GM12878 (cell line): ENCODE results near the gene INF2. TPM values are rescaled to one million over a fixed set of nuclear protein-coding genes. Genes with fewer than 3 reads are reported as not detected.

Source experiments
- ATAC-seq: fragments of 200-7000 bp; cut with Tn5 transposase; 3 replicates; pipeline ENCODE4 v1.9.1; 2020; ENCODE audit warnings: mild to moderate bottlenecking, moderate library complexity
- BruUV-seq: library from RNA; stranded (reverse); fragments of 400-500 nt; replicated peaks from 2 replicates; lab custom pipeline; 2021; lab: Mats Ljungman, UMichigan
- CTCF ChIA-PET: fragments of 300-600 bp; sonication (Branson Sonifier 250); formaldehyde crosslinking; extraction: SDS; loops from one replicate; lab custom pipeline; 2021; ENCODE audit warnings: inconsistent platforms; lab: Yijun Ruan, JAX
- POLR2A ChIA-PET: fragments of 350-600 bp; formaldehyde crosslinking; extraction: SDS; loops from one replicate; lab custom pipeline; 2021; ENCODE audit warnings: inconsistent platforms; lab: Charles Lee
- RAD21 ChIA-PET: fragments of 300-600 bp; sonication (Branson Sonifier 250); formaldehyde crosslinking; loops from one replicate; lab custom pipeline; 2023; ENCODE audit warnings: antibody characterized with exemption; ENCODE audit not compliant: unreplicated experiment; lab: Charles Lee
- SMC1A ChIA-PET: fragments of 300-600 bp; sonication (Branson Sonifier 250); formaldehyde crosslinking; loops from one replicate; lab custom pipeline; 2023; ENCODE audit not compliant: unreplicated experiment, uncharacterized antibody; lab: Charles Lee
- DNase-seq: peaks from one replicate; pipeline ENCODE4 v3.0.0-alpha.2; 2011; ENCODE audit warnings: low read depth, low spot score
- FAIRE-seq: peaks from 3 replicates; lab custom pipeline; 2011; peaks lifted over from hg19 to GRCh38; lab: Jason Lieb, UNC
- H2AFZ ChIP-seq: 2 replicates; pipeline ENCODE4 v1.6.0; 2011; ENCODE audit warnings: low read depth, low read length, control low read depth; ENCODE audit not compliant: control insufficient read depth
- H3K27ac ChIP-seq: 2 replicates; pipeline ENCODE4 v1.5.1; 2011; ENCODE audit warnings: control low read depth; ENCODE audit not compliant: control insufficient read depth, insufficient read depth
- H3K27me3 ChIP-seq, 2 experiments: replicated peaks in 1 of 2; 2 replicates each; pipeline versions ENCODE4 v1.6.0 to v1.6.1; 2011; ENCODE audit warnings: low read length in 1 of 2; ENCODE audit not compliant: control insufficient read depth in 2 of 2, insufficient read depth in 2 of 2
- H3K36me3 ChIP-seq, 2 experiments: 2 replicates each; pipeline ENCODE4 v1.5.1; 2011; ENCODE audit warnings: low read length in 1 of 2; ENCODE audit not compliant: control insufficient read depth in 2 of 2, insufficient read depth in 2 of 2
- H3K4me1 ChIP-seq: 2 replicates; pipeline ENCODE4 v1.6.1; 2011; ENCODE audit warnings: mild to moderate bottlenecking, low read length, moderate library complexity, mixed read lengths; ENCODE audit not compliant: control insufficient read depth, insufficient read depth
- H3K4me2 ChIP-seq: 2 replicates; pipeline ENCODE4 v1.6.0; 2011; ENCODE audit warnings: control low read depth; ENCODE audit not compliant: control insufficient read depth, insufficient read depth
- H3K4me3 ChIP-seq: fragments of 200-600 bp; sonication (generic); 2 replicates; pipeline ENCODE4 v1.5.1; 2016
- H3K79me2 ChIP-seq: 2 replicates; pipeline ENCODE4 v1.6.0; 2011; ENCODE audit warnings: low read length; ENCODE audit not compliant: control insufficient read depth, insufficient read depth
- H3K9ac ChIP-seq: 2 replicates; pipeline ENCODE4 v1.8.0; 2011; ENCODE audit warnings: low read length, control low read depth, mixed read lengths; ENCODE audit not compliant: control insufficient read depth, insufficient read depth
- H3K9me3 ChIP-seq: replicated peaks from 3 replicates; pipeline ENCODE4 v1.5.1; 2011; ENCODE audit warnings: mild to moderate bottlenecking, low read length; ENCODE audit not compliant: control insufficient read depth, insufficient read depth
- H4K20me1 ChIP-seq: 2 replicates; pipeline ENCODE4 v1.6.0; 2011; ENCODE audit not compliant: control insufficient read depth, insufficient read depth
- CEBPB ChIP-seq, 2 experiments: fragments of 150-350 bp in 1 of 2; IDR thresholded peaks; 2 replicates each; pipeline ENCODE4 v1.6.1; 2012 to 2014; ENCODE audit warnings: low read depth in 2 of 2, low read length in 2 of 2, borderline replicate concordance in 1 of 2, inconsistent platforms in 1 of 2
- HDAC6 ChIP-seq: fragments of 200-600 bp; sonication (generic); IDR thresholded peaks from one replicate; pipeline ENCODE4 v1.8.0; 2017; ENCODE audit warnings: antibody characterized with exemption; ENCODE audit not compliant: unreplicated experiment
- NFYB ChIP-seq: IDR thresholded peaks from 2 replicates; pipeline ENCODE4 v1.6.1; 2011; ENCODE audit warnings: low read depth, mild to moderate bottlenecking, low read length, improper control_type of control experiment, moderate library complexity; ENCODE audit not compliant: insufficient read depth
- NR2F1 ChIP-seq: fragments of 450-650 bp; conservative IDR thresholded peaks from 2 replicates; pipeline ENCODE4 v1.6.1; 2017; ENCODE audit warnings: mild to moderate bottlenecking
- POLR2A ChIP-seq: IDR thresholded peaks from 2 replicates; pipeline ENCODE4 v1.6.1; 2011; ENCODE audit warnings: low read depth, mild to moderate bottlenecking, low read length
- TCF12 ChIP-seq: IDR thresholded peaks from 2 replicates; pipeline ENCODE4 v1.6.1; 2011; ENCODE audit warnings: low read depth, mild to moderate bottlenecking, low read length
- ZNF207 ChIP-seq: fragments of 450-650 bp; IDR thresholded peaks from 2 replicates; pipeline ENCODE4 v1.6.1; 2014; ENCODE audit warnings: antibody characterized with exemption, mild to moderate bottlenecking, borderline replicate concordance
- WGBS: methylation state at CpG from one replicate; pipeline ENCODE4 v1.1.6; 2016; ENCODE audit warnings: low lambda C conversion rate; ENCODE audit not compliant: insufficient replicate concordance, insufficient coverage; ENCODE audit errors: missing lambda C conversion rate; 5-methylcytosine and 5-hydroxymethylcytosine counted together
- in situ Hi-C: fragments of 300-500 bp; cut with MboI; formaldehyde crosslinking; loops from 9 replicates; pipeline ENCODE4 v1.14.3; 2018; ENCODE audit warnings: mixed read lengths
- intact Hi-C: fragments of 100-400 bp; cut with micrococcal nuclease; formaldehyde crosslinking; loops from one replicate; pipeline ENCODE4 v1.14.2; 2022; ENCODE audit not compliant: unreplicated experiment
- polyA plus RNA-seq, 11 experiments: library from polyadenylated mRNA; depleted of rRNA in 4 of 11; unstranded in 6 of 11; stranded (reverse) in 5 of 11; fragments of >200 nt; fragmentation: Nextera tagmentation in 4 of 11; fragmentation: Illumina TruSeq in 1 of 11; extraction: Ambion mirVana in 4 of 11; extraction: Trizol in 1 of 11; gene quantifications; 1 replicate in 1 of 11; 2 replicates in 10 of 11; pipeline versions ENCODE4 v1.2.1 to v1.2.3, GENCODE V29; 2011 to 2016; ENCODE audit warnings: inconsistent platforms in 2 of 11, missing spikeins in 2 of 11, low read depth in 1 of 11
- total RNA-seq, 4 experiments: library from RNA; depleted of rRNA in 3 of 4; stranded (reverse); fragments of >200 nt in 3 of 4; fragmentation: Illumina TruSeq in 1 of 4; extraction: Trizol in 1 of 4; gene quantifications; 2 replicates each; pipeline versions ENCODE4 v1.2.1 to v1.2.3, GENCODE V29; 2013 to 2021
- TF ChIP-seq, protein P1 (sequence below): IDR thresholded peaks from 2 replicates; pipeline ENCODE4 v1.6.1; 2012; ENCODE audit warnings: improper control_type of control experiment, low read depth, low read length; ENCODE audit not compliant: insufficient replicate concordance
- TF ChIP-seq, protein P2 (sequence below): fragments of 150-350 bp; IDR thresholded peaks from 2 replicates; pipeline ENCODE4 v1.6.1; 2016; ENCODE audit warnings: low read depth, low read length

The INF2 gene
- total and polyA plus RNA-seq, 10 of the 15 experiments (the other 5 are each of a cell fraction or from before 2014, with no cell fraction given), result 0.72 to 43.2 (median 8.3) TPM

DNA sequence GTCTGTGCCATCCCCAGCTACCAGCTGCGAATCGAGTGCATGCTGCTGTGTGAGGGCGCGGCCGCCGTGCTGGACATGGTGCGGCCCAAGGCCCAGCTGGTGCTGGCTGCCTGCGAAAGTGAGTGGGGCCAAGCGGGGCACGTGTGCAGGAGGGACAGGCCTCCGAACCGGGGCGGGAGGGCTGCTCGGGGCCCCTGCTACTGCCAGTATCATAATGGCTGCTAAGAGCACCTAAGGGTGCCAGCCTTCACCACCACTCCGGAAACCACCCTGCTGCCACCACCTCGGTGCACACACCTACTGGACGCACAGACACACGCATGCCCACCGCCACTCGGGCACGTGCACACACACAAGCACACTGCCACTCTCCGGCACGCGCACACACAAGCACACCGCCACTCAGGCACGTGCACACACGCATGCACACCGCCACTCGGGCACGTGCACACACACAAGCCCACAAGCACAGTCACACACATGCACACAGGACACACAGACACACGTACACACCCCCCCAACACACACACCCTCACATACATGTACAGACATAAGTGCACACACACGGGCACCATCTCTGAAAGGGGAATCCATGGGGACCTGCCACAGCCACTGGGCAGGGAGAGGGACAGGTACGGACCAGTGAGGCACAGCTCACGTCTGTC, 20.8 kb downstream of the INF2 start:
- H3K27ac ChIP-seq, result no peak overlapping the region
- 88% methylated on average over 34 of the region's 34 CpGs for WGBS
- TF ChIP-seq, protein P1, sequence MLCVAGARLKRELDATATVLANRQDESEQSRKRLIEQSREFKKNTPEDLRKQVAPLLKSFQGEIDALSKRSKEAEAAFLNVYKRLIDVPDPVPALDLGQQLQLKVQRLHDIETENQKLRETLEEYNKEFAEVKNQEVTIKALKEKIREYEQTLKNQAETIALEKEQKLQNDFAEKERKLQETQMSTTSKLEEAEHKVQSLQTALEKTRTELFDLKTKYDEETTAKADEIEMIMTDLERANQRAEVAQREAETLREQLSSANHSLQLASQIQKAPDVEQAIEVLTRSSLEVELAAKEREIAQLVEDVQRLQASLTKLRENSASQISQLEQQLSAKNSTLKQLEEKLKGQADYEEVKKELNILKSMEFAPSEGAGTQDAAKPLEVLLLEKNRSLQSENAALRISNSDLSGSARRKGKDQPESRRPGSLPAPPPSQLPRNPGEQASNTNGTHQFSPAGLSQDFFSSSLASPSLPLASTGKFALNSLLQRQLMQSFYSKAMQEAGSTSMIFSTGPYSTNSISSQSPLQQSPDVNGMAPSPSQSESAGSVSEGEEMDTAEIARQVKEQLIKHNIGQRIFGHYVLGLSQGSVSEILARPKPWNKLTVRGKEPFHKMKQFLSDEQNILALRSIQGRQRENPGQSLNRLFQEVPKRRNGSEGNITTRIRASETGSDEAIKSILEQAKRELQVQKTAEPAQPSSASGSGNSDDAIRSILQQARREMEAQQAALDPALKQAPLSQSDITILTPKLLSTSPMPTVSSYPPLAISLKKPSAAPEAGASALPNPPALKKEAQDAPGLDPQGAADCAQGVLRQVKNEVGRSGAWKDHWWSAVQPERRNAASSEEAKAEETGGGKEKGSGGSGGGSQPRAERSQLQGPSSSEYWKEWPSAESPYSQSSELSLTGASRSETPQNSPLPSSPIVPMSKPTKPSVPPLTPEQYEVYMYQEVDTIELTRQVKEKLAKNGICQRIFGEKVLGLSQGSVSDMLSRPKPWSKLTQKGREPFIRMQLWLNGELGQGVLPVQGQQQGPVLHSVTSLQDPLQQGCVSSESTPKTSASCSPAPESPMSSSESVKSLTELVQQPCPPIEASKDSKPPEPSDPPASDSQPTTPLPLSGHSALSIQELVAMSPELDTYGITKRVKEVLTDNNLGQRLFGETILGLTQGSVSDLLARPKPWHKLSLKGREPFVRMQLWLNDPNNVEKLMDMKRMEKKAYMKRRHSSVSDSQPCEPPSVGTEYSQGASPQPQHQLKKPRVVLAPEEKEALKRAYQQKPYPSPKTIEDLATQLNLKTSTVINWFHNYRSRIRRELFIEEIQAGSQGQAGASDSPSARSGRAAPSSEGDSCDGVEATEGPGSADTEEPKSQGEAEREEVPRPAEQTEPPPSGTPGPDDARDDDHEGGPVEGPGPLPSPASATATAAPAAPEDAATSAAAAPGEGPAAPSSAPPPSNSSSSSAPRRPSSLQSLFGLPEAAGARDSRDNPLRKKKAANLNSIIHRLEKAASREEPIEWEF, result no peak
- TF ChIP-seq CEBPB (IDR thresholded peaks at IDR 0.05; ENCODE audit: borderline replicate concordance in 1 of 2, low read depth in 2 of 2, low read length in 2 of 2) (no peak), ZNF207 (no peak), NR2F1 (no peak), TCF12 (no peak), POLR2A (no peak; the same call in 1 of the 2 replicates), HDAC6 (no peak), NFYB (no peak)
- TF ChIP-seq, protein P2, sequence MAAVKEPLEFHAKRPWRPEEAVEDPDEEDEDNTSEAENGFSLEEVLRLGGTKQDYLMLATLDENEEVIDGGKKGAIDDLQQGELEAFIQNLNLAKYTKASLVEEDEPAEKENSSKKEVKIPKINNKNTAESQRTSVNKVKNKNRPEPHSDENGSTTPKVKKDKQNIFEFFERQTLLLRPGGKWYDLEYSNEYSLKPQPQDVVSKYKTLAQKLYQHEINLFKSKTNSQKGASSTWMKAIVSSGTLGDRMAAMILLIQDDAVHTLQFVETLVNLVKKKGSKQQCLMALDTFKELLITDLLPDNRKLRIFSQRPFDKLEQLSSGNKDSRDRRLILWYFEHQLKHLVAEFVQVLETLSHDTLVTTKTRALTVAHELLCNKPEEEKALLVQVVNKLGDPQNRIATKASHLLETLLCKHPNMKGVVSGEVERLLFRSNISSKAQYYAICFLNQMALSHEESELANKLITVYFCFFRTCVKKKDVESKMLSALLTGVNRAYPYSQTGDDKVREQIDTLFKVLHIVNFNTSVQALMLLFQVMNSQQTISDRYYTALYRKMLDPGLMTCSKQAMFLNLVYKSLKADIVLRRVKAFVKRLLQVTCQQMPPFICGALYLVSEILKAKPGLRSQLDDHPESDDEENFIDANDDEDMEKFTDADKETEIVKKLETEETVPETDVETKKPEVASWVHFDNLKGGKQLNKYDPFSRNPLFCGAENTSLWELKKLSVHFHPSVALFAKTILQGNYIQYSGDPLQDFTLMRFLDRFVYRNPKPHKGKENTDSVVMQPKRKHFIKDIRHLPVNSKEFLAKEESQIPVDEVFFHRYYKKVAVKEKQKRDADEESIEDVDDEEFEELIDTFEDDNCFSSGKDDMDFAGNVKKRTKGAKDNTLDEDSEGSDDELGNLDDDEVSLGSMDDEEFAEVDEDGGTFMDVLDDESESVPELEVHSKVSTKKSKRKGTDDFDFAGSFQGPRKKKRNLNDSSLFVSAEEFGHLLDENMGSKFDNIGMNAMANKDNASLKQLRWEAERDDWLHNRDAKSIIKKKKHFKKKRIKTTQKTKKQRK, result no peak
- ChIA-PET POLR2A (no interaction called here), SMC1A (no interaction called here), CTCF (interaction anchor here (1.3 to 3.1 kb wide), 3 partner anchors 43 to 63 kb away, joined by 3 to 15 read pairs (median 6); partner anchors contain the start of gene SIVA1), RAD21 (interaction anchor here (1.7 kb wide), 1 partner anchor 59 kb away, joined by 7 read pairs; no protein-coding TSS in a partner anchor)
- no peak overlapping the region for H3K9ac ChIP-seq
- no peaks in the 10 kb centered on the region for H3K4me1 ChIP-seq
- in situ Hi-C loops (no loop called here), intact Hi-C loops (no loop called here)
- H3K4me2 ChIP-seq, result no peak overlapping the region
- ATAC-seq, result no peak
- no peak for DNase-seq
- H4K20me1 ChIP-seq, result no peaks in the 10 kb centered on the region
- no TSS peak for BruUV-seq
- H3K27me3 ChIP-seq, result no peaks in the 10 kb centered on the region
- no peak overlapping the region for H2AFZ ChIP-seq
- no peak for FAIRE-seq
- no peaks in the 10 kb centered on the region for H3K9me3 ChIP-seq
- no peak overlapping the region for H3K4me3 ChIP-seq
- H3K36me3 ChIP-seq, result no peaks in the 10 kb centered on the region; a peak in 1 of 4 replicates
- H3K79me2 ChIP-seq, result no peaks in the 10 kb centered on the region
